ENCODE data around the gene CTSA. TPM values are rescaled to one million over a fixed set of nuclear protein-coding genes. Genes with fewer than 3 reads are reported as not detected.

Gene CTSA
- total RNA-seq, 1 donor from 2014 or later, result 87.4 TPM

DNA sequence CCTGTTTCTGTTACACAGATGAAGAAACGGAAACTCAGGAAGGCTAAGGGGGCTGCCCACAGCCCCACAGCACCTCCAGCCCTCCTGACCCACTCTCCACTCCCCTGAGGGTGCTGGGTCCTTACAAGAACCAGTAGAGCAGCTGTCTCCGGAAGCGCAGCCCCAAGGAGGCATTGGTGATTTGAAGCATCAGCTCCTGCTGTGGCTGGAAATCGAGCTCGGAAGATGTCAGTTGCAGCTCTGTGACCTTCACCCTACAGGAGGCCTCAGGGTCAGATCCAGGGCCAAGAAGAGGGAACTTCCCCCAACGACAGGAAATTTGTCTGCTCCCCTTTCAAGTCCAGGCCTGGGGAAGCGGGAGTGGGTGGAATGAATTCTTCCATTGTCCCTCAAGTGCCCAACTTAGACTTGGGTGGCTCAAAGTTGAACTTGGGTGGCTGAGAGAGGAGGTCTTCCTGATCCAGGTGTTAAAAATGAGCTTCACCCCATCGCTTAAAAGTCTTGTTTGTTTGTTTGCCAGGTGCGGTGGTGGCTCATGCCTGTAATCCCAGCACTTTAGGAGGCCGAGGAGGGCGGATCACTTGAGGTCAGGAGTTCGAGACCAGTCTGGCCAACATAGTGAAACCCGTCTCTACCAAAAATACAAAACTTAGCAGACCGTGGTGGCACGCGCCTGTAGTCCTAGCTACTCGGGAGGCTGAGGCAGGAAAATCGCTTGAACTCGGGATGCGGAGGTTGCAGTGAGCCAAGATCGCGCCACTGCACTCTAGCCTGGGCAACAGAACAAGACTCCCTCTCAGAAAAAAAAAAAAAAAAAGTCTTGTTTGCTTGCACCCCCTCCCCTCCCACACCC is 18.9 kb downstream of the CTSA start:
- DNase-seq (ENCODE audit: low spot score) (no peak), ATAC-seq (no peak)
- intact Hi-C loops (cut with DNase I), result no loop called here

DNA sequence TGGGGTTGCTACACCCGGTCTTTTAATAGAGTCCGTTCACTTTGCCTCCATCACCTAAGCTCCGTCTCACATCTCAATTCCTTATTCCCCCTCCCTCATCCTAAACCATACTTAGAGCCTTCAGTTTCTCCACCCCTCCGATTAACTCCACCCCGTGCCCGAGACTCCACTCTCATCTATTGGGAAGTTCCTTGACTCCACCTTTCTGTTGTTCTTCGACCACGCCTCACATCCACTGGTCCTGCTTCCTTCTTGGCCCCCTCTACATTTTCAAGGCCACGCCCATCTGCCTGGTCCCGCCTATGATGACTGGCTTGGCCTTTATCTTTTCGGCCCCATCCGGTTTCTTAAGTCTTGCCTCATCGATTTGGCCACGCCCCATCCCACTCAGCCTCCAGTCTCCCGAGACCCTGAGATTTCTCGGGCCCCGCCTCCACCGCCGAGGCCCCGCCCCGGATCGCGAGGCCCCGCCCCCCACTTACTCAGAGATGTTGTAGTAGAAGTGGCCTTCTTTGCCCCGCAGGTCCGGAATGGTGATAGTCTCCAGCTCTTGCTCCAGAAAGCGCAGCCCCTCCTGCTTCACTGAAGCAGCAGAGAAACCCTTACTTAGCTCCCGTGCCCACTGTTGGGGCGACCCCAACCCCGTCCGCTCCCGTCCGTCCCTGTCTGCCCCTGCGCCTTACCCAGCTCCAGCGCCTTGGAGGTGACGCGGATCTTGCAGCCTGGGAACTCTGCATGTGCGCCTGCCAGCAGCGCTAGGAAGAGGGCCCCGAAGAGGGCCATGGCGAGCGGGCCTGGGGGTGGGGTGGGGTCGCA is 19.7 kb downstream of the CTSA start:
- DNase-seq (ENCODE audit: low spot score) (peak; percentile 99), ATAC-seq (peak; percentile 94)
- intact Hi-C loops (cut with DNase I), result no loop called here

DNA sequence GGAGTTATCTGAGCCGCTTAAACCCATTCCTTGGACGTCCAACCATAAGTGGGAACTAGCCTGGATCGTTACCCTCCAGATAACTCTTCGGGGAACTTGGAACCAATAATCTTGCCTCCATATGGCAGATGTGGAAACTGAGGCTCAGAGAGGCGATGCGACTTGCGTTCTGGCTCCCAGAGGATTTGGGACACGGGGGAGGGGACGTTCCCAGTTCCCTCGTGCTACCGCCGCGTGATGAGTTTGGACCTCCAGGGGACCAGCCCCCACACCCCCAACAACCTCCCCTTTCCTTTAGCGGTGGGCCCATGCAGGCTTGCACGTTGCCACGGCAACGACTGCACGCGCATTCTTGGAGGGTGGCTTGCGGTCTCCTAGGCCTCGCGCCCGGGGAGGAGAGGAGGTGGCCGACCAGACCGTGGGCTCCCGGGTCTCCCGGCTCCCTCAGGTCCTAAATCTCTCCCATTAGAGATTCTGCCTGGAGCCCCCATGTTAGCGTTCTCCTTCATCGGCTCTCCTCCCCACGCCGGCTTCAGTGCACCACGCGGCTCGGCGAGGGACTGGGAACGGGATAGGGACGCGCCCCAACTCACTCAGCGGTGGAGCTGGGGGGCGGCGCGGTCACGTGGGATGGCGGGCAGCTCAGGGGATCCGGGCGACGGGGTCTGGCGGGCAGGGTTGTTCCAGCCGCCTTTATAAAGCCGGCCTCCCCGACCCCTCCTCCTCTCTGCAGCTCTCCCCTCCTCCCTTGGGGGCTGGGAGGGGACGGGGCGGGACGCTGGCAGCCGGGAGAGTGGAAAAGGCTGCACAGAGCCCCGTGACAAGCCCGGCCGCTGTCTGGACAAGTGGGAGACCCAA is 20.6 kb downstream of the CTSA start, which contains the start of gene PLTP:
Gene PLTP, minus strand, starts transcription at position 670 of the 858 bp plus-strand sequence. CDS start 703 bp downstream, outside the sequence.
- DNase-seq (ENCODE audit: low spot score), result peak; percentile 86
- peak; percentile 71 for ATAC-seq

GRCh38 chr20:45912344-45912682 is 21.2 kb downstream of the CTSA start:
- no peak for DNase-seq (ENCODE audit: low spot score)
- intact Hi-C loops (cut with DNase I), result no loop called here
- no peak for ATAC-seq

More for the DNA sequence above, 20.6 kb downstream of the CTSA start, which contains the start of gene PLTP:
- intact Hi-C loops (cut with DNase I), result no loop called here

GRCh38 chr20:45913116-45913515 is 22.0 kb downstream of the CTSA start:
- intact Hi-C loops (cut with DNase I), result no loop called here
- no peak for DNase-seq (ENCODE audit: low spot score)
- ATAC-seq, result no peak

GRCh38 chr20:45917790-45918141 is 26.6 kb downstream of the CTSA start:
- DNase-seq (ENCODE audit: low spot score), result no peak
- intact Hi-C loops (cut with DNase I), result no loop called here
- peak; percentile 57 for ATAC-seq

DNA sequence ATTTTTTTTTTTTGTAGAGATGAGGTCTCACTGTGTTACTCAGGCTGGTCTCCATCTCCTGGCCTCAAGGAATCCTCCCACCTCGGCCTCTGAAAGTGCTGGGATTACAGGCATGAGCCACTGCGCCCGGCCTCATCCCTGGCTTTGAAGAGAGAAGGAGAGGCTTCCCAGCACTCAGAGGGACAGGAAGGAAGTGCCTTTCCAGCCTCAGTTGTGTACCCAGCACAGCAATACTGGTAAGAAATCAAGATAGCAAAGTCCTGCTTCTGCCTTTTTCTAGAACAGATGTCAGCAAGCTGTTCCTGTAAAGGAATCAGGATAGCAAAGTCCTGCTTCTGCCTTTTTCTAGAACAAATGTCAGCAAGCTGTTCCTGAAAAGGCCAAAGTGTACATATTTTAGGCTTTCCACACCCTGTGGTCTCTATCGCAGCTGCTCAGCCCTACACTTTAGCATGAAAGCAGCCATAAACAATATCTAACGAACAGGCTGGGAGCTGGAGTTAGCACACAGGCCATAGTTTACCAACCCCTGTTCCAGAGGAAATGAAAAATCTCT is 27.1 kb downstream of the CTSA start:
- DNase-seq (ENCODE audit: low spot score) (no peak), ATAC-seq (peak; percentile 44)
- intact Hi-C loops (cut with DNase I), result no loop called here

GRCh38 chr20:45918779-45919537 is 27.8 kb downstream of the CTSA start:
- ATAC-seq (peak; percentile 0), DNase-seq (ENCODE audit: low spot score) (no peak)
- intact Hi-C loops (cut with DNase I), result no loop called here

GRCh38 chr20:45919542-45920399 is 28.6 kb downstream of the CTSA start:
- ATAC-seq (peak; percentile 88), DNase-seq (ENCODE audit: low spot score) (peak; percentile 89)
- intact Hi-C loops (cut with DNase I), result no loop called here

GRCh38 chr20:45920462-45921336 is 29.6 kb downstream of the CTSA start:
- intact Hi-C loops (cut with DNase I), result no loop called here
- DNase-seq (ENCODE audit: low spot score) (no peak), ATAC-seq (no peak)

DNA sequence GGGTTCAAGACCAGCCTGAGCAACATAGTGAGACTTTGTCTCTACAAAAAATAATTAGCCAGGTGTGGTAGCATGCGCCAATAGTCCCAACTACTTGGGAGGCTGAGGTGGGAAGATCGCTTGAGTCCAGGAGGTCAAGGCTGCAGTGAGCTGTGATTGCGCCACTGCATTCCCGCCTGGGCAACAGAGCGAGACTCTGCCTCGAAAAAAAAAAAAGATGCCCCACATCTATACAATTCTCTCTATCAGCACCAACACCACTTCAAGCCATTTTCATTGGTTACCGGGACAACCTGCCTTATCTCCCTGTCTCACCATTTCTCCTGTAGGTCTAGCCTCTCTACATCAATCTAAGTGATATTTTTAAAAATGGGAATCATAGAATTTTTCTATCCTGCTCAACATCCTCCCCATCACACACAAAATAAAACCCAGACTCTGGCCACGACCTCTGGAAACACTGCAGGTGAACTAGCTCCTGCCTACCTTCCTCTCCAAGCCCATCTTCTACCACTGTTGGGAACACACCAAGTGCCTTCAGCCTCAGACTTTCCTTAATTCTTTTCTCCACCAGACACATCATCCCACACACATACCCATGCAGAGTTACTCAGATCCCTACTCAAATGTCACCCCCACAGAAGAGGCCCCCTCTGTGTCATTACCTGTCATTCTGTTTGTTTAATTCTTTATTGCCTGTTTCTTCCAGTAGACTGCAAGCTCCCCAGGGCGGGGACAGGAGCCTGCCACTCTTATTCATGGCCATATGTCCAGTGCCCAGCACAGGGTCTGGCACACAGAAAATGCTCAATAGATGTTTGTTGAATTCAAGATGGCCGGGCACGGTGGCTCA is 30.4 kb downstream of the CTSA start:
- no peak for DNase-seq (ENCODE audit: low spot score)
- intact Hi-C loops (cut with DNase I), result no loop called here
- no peak for ATAC-seq

- ATAC-seq (peak; percentile 71), DNase-seq (ENCODE audit: low spot score) (no peak)
- intact Hi-C loops (cut with DNase I), result no loop called here
These were observed 33.5 kb downstream of the CTSA start for GRCh38 chr20:45924391-45925261.

DNA sequence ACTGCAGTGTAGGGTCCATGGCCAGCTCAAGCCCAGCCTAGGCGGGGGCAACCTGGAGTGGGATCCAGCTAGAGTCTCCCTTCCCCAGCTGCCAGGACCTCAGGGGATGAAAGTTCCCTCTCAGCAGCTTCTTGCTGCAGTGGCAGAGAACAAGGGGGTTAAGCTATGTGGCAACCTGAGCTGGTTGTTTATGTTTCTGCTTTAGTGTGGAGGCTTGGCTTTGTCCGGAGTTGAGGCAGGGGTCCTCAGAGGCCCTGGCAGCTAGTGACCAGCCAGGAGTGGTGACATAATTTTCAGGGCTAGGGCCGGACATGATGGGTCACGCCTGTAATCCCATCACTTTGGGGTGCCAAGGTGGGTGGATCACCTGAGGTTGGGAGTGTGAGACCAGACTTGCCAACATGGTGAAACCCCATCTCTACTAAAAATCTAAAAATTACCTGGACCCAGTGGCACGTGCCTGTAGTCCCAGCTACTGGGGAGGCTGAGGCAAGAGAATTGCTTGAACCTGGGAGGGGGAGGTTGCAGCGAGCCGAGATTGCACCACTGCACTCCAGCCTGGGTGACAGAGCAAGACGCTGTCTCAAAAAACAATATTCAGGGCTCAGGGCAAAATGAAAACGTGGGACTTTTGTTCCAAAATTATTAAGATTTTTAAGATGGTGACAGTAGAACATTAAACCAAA is 34.8 kb downstream of the CTSA start:
- DNase-seq (ENCODE audit: low spot score) (no peak), ATAC-seq (no peak)
- intact Hi-C loops (cut with DNase I), result no loop called here

DNA sequence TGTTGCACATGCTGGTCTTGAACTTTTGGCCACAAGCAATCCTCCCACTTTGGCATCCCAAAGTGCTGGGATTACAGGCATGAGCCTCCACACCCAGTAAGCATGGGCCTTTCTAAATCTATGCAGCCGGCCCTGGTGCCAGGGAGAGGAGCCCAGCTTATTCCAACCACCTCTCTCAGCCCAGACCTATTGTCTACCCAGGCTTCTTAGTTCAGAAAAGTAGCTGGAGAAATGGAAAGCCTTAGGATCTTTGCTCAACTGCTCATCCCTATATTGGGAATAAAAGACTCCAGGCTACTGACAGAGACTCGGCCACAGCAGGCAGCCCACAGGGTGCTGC is 35.6 kb downstream of the CTSA start:
- DNase-seq (ENCODE audit: low spot score), result no peak
- intact Hi-C loops (cut with DNase I), result no loop called here
- no peak for ATAC-seq
